Activated T-cell treated with anti-CD3 and anti-CD28 coated beads, Interleukin-2, amount 50 U/mL, for 24 hours (primary cell): ENCODE results near the gene STBD1.
A peak's percentile ranks its signal among the peaks of the same experiment; 100 is the strongest.

Experiments used
- DNase-seq: peaks from one replicate; pipeline ENCODE4 v3.0.0-alpha.2; 2020
- H3K27ac Mint-ChIP-seq: 2 replicates; pipeline ENCODE4 v1.8.0; 2020; ENCODE audit warnings: mild to moderate bottlenecking, mixed read lengths
- H3K27me3 Mint-ChIP-seq: 2 replicates; pipeline ENCODE4 v1.8.0; 2020; ENCODE audit warnings: mixed read lengths
- H3K36me3 Mint-ChIP-seq: 2 replicates; pipeline ENCODE4 v1.8.0; 2020; ENCODE audit warnings: low read depth, mixed read lengths
- H3K4me1 Mint-ChIP-seq: 2 replicates; pipeline ENCODE4 v1.8.0; 2020; ENCODE audit warnings: low read depth, mixed read lengths
- H3K4me3 Mint-ChIP-seq: 2 replicates; pipeline ENCODE4 v1.8.0; 2020; ENCODE audit warnings: mild to moderate bottlenecking, moderate library complexity, mixed read lengths
- H3K9me3 Mint-ChIP-seq: 2 replicates; pipeline ENCODE4 v1.8.0; 2020; ENCODE audit warnings: mixed read lengths

The STBD1 gene

DNA sequence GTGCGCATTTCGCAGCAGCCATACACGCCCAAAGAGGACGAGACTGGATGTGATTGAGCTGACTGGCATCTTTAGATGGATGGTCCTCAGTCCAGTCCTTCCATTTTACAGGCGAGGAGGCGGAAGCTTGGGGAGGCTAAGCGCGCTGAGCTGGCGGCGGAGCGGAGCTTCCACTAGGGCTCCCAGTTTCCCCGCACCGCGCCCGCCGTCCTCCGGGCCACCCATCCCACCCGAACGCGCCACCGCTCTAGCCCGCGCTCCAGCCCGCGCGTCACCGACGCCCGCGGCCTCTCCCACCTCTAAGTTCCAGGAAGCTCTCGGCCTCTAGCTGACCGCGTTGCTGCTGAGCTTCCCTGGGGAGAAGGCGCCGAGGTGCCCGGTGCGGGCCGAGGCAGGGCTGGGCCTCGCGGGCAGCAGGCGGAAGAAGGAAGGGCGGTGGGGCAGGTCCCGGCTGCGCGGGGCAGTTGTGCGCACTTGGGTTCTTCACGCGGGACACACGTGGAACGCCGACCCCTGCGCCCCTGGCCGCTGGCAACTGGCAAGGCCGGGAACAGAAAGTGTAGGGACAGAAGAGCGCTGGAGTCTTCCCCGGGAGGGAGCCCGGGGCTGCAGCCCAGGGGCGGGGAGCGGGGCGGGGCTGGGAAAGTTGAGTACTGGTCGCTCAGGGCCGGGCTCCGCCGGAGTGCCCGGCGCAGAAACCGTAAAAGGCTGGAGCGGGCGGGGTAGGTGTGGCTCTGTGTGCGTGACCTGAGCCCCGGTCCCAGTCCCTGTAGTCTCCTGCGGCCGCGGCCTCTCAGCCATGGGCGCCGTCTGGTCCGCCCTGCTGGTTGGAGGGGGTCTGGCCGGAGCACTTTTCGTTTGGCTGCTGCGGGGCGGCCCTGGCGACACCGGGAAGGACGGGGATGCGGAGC lies at the start of gene STBD1:
Gene STBD1, plus strand, starts transcription at position 763 of the 911 bp plus-strand sequence. Its CDS starts 37 bp downstream, at position 800.
- Mint-ChIP-seq H3K27ac (peak within 1 kb of the TSS; percentile 39), H3K4me3 (peak within 1 kb of the TSS; percentile 75), H3K4me1 (peaks cover 36% of the 10 kb centered on the region), H3K36me3 (no peaks in the 10 kb centered on the region), H3K9me3 (no peaks in the 10 kb centered on the region), H3K27me3 (peaks cover 27% of the 10 kb centered on the region)
- DNase-seq: peak; percentile 67

DNA sequence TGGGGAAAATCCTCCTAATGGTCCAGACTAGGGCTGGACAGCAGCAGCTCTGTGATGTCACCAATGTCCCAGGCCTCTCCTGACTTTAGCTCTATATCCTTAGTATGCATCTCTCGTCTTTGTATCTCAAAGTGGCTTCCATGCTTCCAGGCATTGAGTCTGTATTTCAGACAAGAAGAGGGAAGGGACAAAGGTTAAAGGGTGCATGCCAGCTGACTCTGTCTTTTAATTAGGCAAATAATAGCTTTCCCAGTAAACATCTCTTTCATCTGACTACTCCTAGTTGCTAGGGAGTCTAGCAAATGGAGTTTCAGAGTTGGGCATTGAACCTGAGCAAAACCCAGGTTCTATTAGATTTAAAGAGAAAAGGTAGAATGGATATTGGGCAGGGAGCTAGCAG lies 49.6 kb upstream of the STBD1 start:
- no peaks in the 10 kb centered on the region for H3K36me3 Mint-ChIP-seq
- H3K4me3 Mint-ChIP-seq: no peak overlapping the region
- no peaks in the 10 kb centered on the region for H3K9me3 Mint-ChIP-seq

DNA sequence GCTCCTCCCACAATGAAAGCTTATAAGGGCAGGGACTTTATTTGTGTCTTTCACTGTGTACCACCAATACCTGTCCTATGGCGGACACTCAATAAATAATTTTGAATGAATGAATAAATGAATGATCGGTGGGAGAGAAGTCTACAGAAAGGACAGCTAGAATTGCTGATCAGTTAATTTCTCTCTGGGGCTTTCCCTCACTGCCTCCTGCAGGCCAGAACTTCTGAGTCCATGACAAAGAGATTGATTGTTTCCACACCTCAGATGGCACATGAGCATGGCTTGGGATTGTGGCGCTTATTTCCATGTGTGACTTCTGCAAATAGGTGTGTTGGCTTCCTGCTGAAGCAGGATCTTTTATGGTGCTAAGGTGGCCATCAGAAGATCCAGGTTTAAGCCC lies 48.7 kb upstream of the STBD1 start:
- no peak for DNase-seq
- Mint-ChIP-seq H3K36me3 (no peaks in the 10 kb centered on the region), H3K27me3 (peaks cover 34% of the 10 kb centered on the region), H3K4me1 (no peaks in the 10 kb centered on the region), H3K9me3 (no peaks in the 10 kb centered on the region), H3K27ac (no peak overlapping the region), H3K4me3 (no peak overlapping the region)

More for the DNA sequence above, 49.6 kb upstream of the STBD1 start:
- Mint-ChIP-seq H3K27ac (no peak overlapping the region), H3K27me3 (peaks cover 42% of the 10 kb centered on the region), H3K4me1 (no peaks in the 10 kb centered on the region)
- DNase-seq: no peak

DNA sequence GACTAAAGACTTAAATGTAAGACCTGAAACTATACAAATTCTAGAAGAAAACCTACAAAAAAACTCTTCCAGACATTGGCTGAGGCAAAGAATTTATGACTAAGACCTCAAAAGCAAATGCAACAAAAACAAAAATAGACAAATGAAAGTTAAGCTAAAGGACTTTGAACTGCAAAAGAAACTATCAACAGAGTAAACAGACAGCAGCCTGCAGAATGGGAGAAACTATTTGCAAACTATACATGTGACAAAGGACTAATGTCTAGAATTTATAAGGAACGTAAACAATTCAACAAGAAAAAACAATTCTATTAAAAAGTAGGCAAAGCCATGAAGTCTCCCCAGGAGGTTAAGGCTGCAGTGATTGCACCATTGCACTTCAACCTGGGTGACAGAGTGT lies 46.0 kb upstream of the STBD1 start:
- DNase-seq: no peak
- Mint-ChIP-seq H3K27ac (no peak overlapping the region), H3K27me3 (peaks cover 13% of the 10 kb centered on the region), H3K4me3 (no peak overlapping the region), H3K4me1 (no peaks in the 10 kb centered on the region), H3K9me3 (no peaks in the 10 kb centered on the region), H3K36me3 (no peaks in the 10 kb centered on the region)

DNA sequence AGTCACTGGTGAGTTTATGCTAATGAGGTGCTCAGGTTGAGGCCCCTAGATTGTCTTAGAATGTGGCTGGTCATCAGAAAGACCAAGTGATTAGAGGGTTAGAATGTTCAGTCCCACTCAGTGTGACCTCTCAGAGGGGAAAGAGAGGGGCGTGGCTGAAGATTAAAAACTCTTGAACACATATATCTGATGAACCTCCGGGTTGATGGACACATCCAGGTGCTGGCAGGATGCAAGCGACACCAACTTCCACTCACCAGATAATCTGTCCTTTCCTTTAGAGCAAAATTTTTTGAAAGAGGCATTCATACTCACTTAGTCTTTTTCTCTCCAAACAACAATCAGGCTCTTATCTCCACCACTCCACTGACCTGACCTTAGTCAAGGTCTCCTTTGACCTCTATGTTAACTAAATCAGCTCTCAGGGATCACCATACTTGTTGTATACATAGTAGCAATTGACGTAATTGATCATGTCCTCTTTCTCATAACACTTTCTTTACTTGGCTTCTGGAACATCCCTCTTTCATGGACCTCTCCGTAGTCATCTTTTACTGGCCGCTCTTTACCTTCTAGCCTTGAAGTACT lies 40.8 kb upstream of the STBD1 start:
- no peak overlapping the region for H3K27ac Mint-ChIP-seq
- no peaks in the 10 kb centered on the region for H3K4me1 Mint-ChIP-seq
- no peaks in the 10 kb centered on the region for H3K36me3 Mint-ChIP-seq
- DNase-seq: no peak
- no peak overlapping the region for H3K4me3 Mint-ChIP-seq
- no peaks in the 10 kb centered on the region for H3K9me3 Mint-ChIP-seq
- peaks cover 2% of the 10 kb centered on the region for H3K27me3 Mint-ChIP-seq

DNA sequence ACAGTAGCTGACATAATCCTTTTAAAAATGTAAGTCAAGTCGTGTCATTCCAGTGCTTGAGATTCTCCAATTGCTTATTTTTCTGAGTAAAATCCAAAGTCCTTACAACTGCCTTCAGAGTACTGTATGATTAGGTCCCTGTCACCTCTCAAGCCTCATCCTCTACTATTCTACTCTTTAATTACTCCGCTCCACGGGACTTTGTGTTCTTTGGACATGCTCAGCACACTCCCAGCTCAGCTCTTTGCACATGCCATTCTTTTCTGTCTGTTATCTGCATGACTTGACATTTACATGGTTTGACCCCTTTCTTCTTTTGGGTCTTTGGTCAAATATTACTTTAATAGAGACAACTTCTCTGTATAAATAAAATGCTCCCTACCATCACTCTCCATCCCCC lies 39.9 kb upstream of the STBD1 start:
- no peak for DNase-seq
- no peaks in the 10 kb centered on the region for H3K4me1 Mint-ChIP-seq
- H3K36me3 Mint-ChIP-seq: no peaks in the 10 kb centered on the region
- H3K9me3 Mint-ChIP-seq: no peaks in the 10 kb centered on the region
- H3K4me3 Mint-ChIP-seq: no peak overlapping the region
- peaks cover 6% of the 10 kb centered on the region for H3K27me3 Mint-ChIP-seq
- no peak overlapping the region for H3K27ac Mint-ChIP-seq

DNA sequence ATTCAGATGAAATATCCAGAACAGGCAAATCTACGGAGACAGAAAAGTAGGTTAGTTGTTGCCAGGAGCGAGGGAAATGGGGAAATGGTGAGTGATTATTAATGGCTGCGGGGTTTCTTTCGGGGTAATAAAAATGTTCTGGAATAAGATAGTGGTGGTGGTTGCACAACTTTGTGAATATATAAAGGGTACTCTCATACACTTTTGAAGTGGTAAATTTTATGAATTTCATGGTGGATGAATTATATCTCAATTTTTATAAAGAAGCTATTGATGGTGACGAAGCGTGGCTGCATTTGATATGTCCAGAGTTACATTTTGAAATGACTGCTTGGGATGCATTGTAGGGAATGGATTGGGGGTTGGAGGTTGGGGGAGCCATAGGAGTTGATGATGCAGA lies 38.7 kb upstream of the STBD1 start:
- H3K4me1 Mint-ChIP-seq: no peaks in the 10 kb centered on the region
- no peak overlapping the region for H3K27ac Mint-ChIP-seq
- H3K9me3 Mint-ChIP-seq: no peaks in the 10 kb centered on the region
- no peaks in the 10 kb centered on the region for H3K36me3 Mint-ChIP-seq
- H3K4me3 Mint-ChIP-seq: no peak overlapping the region
- DNase-seq: no peak
- H3K27me3 Mint-ChIP-seq: peaks cover 4% of the 10 kb centered on the region

DNA sequence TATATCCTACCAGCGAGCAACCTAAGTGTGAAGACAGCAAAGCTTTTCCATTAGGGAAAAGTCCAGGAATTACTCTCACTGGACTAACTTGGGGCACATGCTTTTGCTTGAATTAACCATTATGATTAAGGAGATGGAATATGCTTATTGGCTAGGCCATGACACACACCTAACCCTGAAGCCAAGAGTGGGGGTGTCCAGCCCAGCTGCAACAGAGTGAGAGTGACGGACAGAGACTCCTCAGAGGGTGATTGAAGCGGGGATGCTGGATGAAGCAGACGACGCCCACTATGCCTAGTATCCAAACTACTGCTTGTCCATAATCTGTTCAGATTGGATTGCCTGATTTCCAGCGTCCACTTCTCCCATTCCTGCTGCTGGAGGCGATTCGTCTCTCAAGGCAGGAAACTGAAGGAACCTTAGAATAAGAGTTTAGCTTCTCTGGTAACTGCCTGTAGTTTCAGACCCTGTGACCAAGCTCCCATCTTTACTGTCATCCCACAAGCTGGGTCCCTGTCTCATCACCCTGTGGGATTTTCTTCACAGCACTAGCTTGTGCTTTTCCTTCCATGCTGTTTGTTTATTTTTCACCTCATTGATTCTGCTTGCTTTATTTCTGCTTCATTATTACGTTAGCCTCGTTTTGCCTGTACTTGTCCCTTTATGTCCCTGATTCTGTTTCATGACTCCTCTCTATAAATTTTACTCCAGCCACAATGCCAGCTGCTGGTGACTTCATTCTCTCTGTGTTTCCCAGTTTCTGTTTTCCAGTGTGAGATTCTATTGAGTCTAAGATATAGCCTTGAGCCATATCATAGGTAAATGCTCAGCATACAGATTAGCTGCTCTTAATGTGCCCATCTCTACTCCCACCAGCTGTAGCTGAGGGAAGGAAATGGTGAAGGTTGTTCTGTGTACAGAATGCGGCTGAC lies 36.0 kb upstream of the STBD1 start:
- Mint-ChIP-seq H3K9me3 (no peaks in the 10 kb centered on the region), H3K27me3 (peaks cover 4% of the 10 kb centered on the region), H3K4me3 (no peak overlapping the region), H3K36me3 (no peaks in the 10 kb centered on the region), H3K4me1 (no peaks in the 10 kb centered on the region), H3K27ac (no peak overlapping the region)
- no peak for DNase-seq

DNA sequence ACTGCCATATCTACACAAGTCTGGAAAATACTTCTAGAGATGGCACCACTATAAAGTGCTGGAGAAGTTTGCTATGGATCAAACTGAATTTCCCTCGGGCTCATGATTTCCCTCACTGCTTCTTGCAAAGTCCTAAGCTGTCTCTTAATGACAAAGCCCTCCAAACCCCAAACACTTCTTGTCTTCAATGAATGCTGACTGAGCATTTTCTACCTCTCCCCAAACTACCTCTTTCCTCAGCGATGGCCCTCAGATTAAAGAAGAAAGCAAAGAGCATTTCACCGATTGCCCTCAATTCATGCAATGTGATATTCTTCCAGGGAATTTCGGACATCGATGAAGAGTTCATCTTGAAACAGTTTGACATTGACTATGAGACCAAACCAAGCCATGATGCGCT lies 35.3 kb upstream of the STBD1 start:
- H3K4me1 Mint-ChIP-seq: no peaks in the 10 kb centered on the region
- no peaks in the 10 kb centered on the region for H3K9me3 Mint-ChIP-seq
- no peak overlapping the region for H3K27ac Mint-ChIP-seq
- no peak for DNase-seq
- no peaks in the 10 kb centered on the region for H3K36me3 Mint-ChIP-seq
- no peak overlapping the region for H3K4me3 Mint-ChIP-seq
- H3K27me3 Mint-ChIP-seq: peaks cover 9% of the 10 kb centered on the region

DNA sequence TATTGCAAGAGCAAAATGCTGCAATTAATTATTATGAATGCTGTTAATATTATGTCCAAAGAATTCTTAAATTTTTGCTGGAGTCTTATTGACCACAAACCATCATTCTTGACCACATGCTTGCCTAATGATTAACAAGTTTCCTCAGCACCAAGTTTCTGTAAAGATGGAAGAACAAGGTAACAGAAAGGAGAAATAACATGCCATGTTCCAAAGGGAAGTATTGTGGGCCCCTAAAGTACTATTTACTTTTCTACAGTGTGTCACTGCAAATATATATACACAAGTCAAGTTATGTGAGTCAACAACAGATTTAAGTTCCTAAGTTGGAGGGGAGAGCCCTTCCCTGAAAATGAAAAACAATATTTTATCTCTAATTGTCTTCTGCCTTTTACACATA lies 34.5 kb upstream of the STBD1 start:
- no peak overlapping the region for H3K4me3 Mint-ChIP-seq
- H3K4me1 Mint-ChIP-seq: no peaks in the 10 kb centered on the region
- H3K27me3 Mint-ChIP-seq: peaks cover 13% of the 10 kb centered on the region
- H3K36me3 Mint-ChIP-seq: no peaks in the 10 kb centered on the region
- DNase-seq: no peak
- no peak overlapping the region for H3K27ac Mint-ChIP-seq
- H3K9me3 Mint-ChIP-seq: no peaks in the 10 kb centered on the region

DNA sequence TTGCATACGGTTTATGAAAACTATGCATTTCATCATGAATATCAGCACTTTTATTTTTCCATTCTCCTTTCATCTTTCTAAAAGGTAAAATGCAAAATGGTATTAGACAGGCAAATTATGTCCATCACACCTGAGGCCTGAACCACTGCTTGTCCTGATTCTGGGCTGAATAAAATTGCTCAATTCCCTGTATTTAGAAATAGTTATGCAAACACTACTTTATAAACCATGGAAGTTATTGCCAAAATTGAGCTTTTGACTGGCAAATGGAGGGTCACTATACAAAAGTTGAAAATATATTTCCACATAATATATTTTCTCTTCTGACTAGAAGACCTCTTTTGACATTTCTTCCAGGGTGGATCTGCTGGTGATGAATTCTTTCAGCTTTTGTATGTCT lies 34.0 kb upstream of the STBD1 start:
- H3K27ac Mint-ChIP-seq: no peak overlapping the region
- H3K9me3 Mint-ChIP-seq: no peaks in the 10 kb centered on the region
- DNase-seq: no peak
- H3K36me3 Mint-ChIP-seq: no peaks in the 10 kb centered on the region
- H3K4me3 Mint-ChIP-seq: no peak overlapping the region
- H3K4me1 Mint-ChIP-seq: no peaks in the 10 kb centered on the region
- peaks cover 13% of the 10 kb centered on the region for H3K27me3 Mint-ChIP-seq

DNA sequence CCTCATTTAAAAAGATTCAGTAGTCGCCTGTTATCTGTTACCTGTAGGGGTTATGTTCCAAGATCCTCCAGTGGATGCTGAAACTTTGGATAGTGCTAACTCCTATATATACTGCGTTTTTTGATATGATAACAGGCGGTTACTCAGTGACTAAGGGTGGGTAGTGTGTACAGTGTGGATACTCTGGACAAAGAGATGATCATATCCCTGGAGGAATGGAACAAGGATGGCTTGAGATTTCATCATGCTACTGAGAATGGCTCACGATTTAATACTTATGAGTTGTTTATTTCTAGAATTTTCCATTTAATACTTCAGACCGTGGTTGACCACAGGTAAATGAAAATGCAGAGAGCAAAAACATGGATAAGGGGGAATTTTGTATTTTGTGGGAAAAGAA lies 33.5 kb upstream of the STBD1 start:
- H3K4me1 Mint-ChIP-seq: no peaks in the 10 kb centered on the region
- H3K36me3 Mint-ChIP-seq: no peaks in the 10 kb centered on the region

DNA sequence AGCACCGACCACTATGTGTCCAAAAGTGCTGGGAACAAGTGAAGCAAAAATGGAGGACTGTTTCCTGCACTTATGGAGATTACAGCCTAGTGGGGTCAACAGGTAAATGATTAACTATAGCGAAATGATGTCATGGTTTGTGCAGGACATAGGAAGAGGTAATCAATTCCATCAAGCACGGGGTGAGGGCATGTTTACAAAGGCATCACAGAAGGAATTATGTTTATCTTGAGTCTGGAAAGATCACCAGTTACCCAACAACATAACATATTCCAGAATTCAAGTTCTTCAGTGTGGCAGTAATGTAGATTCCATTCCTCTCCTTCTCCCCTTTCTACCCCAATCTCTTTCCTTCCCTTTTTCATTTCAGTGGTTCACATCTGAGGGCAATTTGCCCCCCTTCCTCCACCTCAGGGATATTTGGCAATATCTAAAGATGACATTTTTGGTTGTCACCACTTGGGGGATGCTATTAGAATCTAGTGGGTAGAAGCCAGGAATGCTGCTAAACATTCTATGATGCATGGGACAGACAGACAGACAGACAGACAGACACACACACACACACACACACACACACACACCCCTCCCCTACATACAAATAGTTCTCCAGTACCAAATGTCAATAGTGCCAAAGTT lies 30.9 kb upstream of the STBD1 start:
- Mint-ChIP-seq H3K9me3 (no peaks in the 10 kb centered on the region), H3K4me1 (peaks cover 1% of the 10 kb centered on the region), H3K27me3 (peaks cover 13% of the 10 kb centered on the region), H3K4me3 (no peak overlapping the region), H3K27ac (no peak overlapping the region), H3K36me3 (no peaks in the 10 kb centered on the region)
- DNase-seq: no peak

More for the DNA sequence above, 33.5 kb upstream of the STBD1 start:
- DNase-seq: no peak
- Mint-ChIP-seq H3K9me3 (no peaks in the 10 kb centered on the region), H3K27ac (no peak overlapping the region), H3K27me3 (peaks cover 13% of the 10 kb centered on the region), H3K4me3 (no peak overlapping the region)

DNA sequence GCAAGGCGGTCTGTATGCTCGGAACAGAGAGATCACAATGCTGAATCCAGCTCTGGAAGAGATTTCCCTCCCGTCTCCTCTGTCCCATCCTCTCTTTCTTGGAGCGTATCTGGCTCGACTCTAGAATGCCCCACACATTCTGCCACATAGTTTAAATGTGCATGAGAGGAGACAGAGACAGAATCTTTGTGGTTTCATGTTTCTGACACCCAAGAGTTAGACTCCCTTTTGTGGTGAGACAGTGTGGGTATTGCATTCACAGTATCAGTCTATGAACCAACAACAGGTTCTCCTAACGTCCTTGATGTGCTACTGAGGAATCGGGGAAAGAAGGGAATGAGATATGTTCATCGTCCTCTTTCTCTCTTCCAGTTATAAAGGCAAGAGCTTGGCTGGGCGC lies 29.7 kb upstream of the STBD1 start:
- H3K27ac Mint-ChIP-seq: no peak overlapping the region
- H3K4me3 Mint-ChIP-seq: no peak overlapping the region
- DNase-seq: no peak
- peaks cover 1% of the 10 kb centered on the region for H3K4me1 Mint-ChIP-seq
- H3K9me3 Mint-ChIP-seq: no peaks in the 10 kb centered on the region
- H3K27me3 Mint-ChIP-seq: peaks cover 9% of the 10 kb centered on the region
- no peaks in the 10 kb centered on the region for H3K36me3 Mint-ChIP-seq
